Central memory CD4-positive, alpha-beta T cell (primary cell): ENCODE results near the gene SCAF4.

Experiments
- DNase-seq: peaks from one replicate; pipeline ENCODE4 v3.0.0; 2022

Gene SCAF4

DNA sequence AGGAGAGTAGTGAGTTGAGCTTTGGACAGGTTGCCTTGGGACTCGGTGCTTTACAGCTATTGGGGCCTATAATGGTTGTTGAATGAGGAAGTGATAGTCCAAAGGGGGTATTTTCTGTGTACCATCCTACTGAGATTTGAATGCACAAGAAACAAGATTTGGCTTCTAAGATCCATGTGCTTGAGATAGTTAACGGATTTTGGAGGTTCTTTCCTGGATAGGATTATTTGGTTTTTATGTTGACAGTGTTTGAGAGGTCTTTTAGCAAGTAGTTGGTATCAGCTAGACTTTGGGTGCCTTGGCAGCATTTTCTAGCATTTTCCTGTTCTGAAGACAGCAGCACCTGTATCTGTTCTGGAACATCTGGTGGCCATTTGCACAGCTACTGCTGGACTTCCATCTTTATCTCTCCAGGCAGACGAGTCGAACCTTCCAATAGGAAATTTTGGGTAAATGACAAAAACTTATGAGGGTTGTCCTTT lies 3.6 kb upstream of the SCAF4 start:
- no peak for DNase-seq

DNA sequence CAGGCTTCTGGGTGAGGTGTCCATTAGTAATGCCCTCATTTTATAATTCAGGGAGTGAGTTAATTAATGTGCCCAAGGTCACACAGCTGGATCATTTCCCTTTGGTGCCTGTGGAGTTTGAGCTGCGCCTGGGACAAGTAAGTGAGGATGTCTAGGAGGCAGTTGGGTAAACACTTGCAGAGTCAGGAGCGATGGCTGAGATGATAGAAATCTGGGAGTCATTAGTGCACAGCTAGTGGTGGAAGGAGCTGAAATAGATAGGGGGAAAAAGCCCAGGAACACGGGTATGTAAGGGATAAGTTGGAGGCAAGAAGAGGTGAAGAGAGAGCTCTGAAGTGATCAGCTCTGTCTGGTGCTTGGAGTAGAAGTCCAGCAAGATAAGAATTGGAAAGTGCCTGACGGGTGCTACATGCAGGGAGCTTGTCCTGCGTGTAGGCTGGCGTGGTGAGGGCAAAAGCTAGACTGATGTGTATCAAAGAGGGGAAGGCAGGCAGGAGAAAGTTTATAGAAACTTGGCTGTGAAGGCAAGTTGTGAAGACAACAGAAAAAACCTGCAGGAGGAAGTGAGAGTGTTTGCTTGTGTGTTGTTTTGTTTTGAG lies 1.7 kb upstream of the SCAF4 start:
- DNase-seq: no peak

DNA sequence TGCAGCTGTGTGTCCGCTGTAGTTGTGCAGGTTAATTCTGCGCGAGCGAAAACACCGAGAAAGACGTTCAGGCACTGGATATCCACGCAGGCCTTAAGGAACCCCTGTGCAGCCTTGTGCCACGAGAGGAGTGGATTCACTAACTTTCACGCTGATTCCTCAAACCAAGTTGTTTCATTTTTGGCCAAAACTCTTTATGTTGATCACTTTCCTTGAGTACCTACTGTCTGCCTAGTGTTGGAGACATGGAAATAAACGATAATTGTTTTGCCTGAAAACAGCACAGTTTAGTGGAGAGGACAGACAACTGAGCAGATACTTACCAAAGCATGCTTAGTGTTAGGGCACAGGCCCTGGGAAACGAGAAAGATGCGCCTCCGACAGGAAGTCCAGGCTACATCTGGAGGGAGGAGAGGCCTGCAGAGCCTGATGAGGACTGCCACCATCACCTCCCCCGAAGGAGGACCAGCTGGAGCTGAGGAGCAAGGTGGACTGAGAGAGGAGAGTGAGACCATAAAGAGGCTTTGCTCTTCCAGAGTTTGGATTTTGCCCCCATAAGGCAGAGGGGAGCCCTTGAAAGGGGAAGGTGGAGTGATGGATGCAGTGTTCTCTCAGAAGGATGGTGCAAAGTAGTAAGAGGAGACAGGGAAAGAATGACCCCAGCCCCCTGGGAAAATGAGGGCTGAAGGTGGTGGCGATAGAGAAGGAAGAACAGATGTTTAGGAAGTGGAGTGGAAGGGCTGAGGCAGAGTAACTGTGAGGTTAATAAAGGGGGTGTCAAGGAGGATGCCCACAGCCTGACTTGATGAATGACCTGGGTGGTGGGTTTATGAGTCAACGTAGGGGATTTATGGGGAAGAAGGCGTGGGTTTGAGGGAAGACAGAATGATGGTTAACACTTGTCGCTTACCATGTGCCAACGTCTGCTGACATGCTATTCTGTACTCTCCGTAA lies 956 bp upstream of the SCAF4 start:
- DNase-seq: no peak

DNA sequence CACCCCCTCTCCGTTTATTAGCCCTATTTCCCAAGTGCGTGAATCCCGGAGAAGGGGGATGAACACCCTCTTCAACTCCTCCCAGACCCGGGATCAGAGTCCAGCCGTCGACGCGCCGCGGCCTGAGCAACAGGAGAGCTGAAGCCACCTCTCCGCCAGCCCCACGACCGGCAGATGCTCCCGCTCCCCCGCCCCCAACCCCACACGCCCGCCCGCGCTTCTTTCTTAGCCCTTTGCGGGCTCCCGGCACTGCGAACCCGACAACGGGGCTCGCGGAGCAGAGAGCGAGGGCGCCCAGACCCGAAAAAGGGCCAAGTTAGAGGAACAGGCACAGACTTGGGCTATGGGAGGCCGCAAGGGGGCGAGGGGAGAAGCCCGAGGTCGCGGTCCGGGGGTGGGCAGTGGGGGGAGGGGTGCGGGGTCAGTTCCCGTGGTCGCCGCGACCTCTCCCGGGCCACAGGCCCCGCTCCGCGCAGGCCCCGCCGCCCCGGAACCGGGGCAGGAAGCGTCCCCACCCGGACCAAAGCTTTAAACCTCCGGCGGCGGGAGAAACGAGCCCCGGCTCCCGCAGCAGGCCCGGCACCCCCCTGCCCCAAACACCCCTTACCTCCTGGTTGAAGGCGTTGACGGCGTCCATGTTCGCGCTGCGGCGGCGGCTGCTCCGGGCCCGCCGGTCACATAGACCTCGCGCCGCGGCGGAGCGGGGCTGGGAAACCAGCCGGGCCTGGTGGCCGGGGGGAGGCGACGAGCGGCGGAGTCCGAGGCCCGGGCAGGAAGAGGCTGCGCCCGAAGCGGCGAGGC lies 662 bp downstream of the SCAF4 start:
- DNase-seq: peak; percentile 59

DNA sequence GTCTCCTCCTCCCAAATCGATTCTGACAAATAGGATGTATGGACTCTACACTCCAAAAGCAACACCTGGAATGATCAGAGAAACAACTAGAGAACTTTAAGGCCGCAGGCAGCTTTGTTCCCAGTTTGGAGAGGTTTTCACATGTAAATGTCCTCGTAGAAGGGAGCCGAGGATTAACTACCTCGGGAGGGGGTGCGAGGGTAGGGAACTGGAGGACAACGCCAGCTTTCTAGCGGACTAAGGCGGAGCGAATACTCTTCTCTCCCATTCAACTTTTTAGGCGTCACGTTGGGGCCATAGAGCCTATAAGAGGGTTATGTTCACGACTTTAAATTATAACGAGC lies 1.2 kb downstream of the SCAF4 start:
- no peak for DNase-seq

DNA sequence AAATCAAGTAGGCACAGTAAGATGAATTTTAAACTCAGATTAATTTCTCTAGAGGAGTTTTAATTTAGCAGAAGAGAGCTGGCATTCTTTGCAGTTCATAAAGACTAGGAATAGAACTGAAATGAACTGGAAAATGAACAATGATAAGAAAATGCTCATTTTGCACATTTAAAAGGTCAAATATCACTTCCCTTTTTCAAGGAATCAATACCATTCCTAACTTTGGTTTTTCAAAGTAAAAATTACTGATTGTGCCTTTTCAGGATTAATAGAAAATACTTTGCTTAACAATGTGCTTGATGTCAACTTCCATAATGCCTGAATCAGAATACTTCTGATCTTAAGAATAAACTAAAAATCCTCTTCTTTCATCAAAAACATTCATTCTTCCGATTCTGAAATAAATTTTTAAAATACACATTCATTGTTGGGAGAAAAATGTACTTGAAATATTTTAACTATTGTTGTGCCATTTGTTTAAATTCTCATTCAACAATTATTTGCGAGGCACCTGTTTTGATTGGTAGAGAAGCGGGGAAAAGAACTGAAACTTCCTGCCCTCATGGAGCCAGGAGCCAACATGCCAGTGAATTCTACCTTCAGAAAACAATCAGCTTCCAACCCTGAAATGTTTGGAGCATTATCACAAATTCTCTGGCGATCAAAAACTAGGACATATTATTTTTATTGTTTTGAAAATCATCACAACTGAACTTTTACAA lies 2.1 kb downstream of the SCAF4 start:
- no peak for DNase-seq

DNA sequence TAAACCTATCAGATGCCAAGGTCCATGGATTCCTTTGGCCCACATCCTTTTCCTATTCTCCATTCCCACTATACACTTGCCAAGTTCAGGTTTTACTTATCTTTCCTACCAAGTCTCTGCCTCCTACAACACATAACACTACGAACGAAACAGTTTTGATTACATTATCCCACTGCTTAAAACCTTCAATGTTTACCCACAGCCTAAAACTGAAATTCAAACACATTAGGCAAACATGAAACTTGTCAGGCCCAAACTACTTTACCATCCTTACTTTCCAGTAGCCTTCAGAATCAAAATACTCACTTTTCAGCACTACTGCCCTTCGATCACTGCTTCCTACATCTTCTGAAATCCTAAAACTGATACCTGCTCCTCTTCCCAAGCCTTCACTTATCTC lies 3.0 kb downstream of the SCAF4 start:
- DNase-seq: no peak

DNA sequence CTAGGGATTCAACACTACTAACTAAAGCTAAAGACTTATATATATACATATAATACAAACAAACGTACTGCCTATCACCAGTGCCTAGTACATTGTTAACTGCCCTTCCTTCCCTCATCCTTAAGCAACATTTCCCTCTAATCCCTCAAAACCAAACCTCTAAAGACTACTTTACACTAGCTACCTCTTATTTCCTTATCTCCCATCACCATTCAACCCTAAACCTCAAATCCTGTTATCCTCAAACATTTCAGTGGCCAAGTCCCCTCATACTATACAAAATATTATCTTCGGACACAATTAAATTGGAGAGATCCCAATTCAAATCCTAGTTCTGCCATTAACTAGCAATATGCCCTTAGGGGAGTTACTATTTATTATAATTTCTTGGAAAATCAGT lies 3.7 kb downstream of the SCAF4 start:
- no peak for DNase-seq

DNA sequence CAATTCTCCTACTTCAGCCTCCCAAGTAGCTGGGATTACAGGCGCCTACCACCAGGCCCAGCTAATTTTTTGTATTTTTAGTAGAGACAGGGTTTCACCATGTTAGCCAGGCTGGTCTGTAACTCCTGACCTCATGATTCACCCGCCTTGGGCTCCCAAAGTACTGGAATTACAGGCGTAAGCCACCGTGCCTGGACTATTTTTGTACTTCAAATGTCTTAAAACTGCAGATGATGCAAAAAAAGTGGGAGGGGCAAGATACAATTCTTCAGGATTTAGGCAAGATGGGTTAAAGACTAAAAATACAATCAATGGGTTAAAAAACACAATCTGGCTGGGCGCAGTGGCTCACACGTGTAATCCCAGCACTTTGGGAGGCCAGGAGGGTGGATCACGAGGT lies 4.7 kb downstream of the SCAF4 start:
- DNase-seq: no peak

DNA sequence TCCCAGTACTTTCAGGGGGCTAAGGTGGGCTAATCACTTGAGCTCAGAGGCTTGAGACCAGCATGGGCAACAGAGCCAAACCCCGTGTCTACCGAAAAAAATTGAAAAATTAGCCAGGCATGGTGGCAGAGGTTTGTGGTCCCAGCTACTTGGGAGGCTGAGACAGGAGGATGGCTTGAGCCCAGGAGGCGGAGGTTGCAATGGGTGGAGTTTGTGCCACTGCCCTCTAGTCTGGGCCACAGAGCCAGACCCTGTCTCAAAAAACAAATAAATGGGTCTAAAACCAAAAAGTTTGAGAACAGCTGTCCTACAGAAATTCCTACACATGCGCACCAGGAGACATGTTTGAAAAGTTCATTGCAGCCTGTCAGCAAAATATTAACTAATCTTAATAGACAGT lies 5.5 kb downstream of the SCAF4 start:
- DNase-seq: no peak

DNA sequence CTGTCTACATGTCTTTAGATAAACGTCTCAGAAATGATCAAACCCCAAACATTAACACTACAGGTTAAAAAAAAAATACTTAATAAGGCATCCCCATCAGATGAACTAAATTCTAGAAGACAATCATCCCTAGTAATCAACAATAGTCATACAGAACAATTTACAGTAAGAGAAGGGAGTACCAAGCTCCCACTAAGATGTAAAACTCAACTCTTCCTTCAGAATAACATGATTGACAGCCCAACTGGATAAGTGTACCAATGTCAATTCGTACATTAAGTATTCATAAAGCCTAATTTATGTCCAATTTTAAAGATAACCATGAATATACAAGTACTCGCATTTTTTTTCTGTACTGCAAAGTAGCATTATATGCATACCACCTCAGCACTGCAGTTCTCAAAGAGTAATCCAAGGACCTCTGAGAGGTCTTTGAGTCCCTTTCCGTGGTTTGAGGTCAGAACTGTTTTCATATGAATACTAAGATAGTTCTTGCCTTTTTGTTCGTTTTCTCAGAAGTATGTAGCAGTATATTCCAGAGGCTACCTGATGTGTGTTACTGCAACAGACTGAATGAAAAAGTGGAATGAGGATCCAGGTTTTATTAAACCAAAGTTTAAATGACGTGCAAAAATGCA lies 6.6 kb downstream of the SCAF4 start:
- DNase-seq: no peak

DNA sequence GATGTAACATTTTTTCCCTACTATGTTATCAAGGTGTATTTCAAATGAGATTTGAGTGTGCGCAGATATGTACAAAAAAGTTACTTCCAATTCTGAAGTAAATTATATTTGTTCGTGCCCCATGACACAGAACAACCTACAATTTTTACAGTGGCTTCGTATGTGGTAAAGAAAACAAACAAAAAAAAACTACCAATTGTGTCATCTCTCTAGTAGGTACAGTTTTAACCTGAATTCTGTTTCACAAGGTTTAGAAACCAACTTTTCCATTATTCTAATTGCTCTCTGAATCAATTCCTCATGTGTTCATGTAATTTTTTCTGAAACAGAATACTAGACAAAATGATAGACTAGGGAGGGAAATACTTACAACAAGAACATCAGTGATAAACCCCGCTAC lies 7.4 kb downstream of the SCAF4 start:
- DNase-seq: no peak

DNA sequence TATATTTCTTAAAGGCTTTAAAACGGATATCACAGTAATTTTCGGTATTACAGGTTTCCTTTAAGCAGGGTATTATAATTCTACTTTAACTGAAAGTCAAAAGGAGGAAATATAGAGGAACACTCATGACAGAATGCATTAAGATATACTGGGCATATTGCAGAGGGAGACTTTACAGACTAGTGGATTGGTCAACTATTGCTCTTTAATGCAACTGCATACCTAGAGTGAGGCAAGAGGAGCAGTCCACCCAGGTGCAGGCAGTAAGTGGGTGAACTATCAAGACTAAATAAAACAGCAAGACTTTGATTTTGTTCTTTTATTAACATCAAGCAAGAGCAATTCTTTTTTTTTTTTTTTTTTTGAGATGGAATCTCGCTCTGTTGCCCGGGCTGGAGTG lies 10.5 kb downstream of the SCAF4 start:
- DNase-seq: no peak

DNA sequence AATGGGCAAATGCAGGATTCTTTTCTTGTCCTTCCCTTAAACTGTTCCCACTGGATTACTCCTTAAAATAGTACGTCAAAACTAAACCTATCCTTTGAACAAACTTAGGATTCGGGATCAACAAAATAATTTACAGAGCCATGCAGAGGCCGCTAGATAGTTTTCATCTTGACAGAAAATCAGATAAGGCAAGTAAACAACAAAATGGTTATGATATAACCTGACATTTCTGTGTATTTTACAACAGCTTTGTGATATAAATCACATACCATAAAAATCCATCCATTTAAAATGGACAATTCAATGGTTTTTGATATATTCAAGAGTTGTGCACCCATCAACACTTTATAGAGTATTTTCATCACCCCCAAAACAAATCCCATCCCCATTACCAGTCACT lies 11.2 kb downstream of the SCAF4 start:
- DNase-seq: no peak

DNA sequence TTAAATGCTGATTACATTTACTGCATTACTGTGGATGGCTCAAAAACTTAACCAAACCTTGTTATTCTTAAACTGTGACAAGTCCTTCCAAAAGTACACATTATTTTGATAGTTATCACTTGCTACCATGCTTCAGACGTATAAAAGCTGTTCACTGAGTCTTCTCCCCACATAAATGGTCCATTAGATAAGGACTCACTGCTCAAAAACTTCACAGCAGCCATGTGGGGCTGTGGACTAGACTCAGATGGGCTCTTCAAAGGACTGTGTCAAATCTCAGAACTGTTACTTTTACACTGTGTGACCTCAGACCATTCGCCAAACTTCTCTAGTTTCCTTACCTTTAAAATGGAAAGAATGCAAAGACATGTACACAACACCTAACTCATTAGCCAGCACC lies 11.6 kb downstream of the SCAF4 start:
- no peak for DNase-seq

DNA sequence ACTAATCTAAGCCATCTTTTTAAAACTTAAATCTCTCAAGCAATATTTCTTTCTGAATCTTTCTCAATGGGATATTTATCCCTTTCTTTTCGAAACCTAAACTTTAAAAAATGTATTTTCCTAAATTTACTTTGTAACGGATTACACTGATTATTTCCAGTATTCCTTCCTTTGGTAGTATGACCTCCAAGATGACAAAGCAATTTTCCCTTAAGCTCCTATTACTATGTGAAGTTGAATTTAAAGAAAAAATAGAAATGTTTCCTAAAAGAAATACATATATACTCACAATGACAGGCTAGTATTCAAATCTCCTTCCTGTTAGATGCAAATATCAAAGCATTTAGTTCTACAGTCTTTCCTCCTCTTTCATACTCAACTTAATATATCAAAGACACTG lies 15.8 kb downstream of the SCAF4 start:
- no peak for DNase-seq

DNA sequence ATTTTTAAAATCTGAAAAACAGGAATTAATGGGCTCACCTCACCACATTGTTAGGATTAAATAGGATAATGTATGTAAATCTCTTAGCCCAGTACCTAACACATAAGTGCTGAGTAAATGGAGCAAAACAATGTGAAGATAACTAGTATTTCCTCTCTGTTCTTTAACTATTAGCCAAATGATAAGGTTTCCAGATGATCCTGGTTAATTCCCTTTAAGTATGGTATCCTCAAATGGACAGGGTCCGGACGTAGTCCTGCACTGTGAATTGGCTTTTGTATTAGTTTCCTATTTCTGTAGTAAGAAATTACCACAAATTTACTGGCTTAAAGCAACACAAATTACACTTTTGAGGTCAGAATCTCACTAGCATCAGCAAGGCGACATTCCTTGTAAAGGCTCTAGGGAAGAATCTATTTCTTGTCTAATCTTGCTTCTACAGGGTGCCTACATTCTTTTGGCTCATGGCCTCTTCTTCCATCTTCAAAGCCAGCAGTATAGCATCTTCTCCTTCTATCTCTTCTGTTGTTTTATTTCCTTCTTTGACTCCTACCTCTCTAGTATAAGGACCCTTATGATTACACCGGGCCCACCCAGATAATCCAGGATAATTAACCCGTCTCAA lies 17.1 kb downstream of the SCAF4 start:
- no peak for DNase-seq

DNA sequence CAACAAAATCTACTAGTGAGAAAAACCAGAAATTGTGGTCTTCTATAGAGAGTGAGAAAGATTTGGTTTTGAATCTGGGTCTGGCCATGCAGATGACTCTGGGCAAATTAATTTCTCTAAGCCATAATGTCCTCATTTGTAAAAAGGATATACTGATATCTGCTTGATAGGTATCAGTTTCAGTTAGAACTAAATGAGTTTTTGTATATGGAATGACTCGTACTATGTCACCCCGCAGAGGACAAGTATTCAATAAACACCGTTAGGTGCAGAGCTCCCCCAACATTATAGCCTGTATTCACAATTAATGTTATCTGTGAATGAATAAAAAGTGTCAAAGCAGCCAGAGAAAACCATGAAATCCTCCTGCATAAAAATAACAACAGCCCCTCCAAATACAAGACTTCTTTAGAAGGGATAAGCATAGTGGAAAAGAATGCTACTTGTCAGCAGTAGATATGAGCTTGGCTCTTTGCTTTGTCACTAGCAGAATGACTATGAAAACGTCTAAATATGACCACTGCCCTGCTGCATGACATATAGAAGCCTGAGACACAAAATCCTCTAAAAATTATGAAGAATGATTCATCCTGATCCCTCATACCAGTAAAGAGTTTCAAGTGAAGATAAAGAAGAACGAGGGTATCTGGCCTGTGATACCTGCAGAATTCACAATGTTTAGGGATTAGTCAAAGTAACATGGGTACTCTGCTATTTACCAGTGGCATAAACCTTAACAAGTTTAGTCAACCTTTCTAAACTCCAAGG lies 17.8 kb downstream of the SCAF4 start:
- no peak for DNase-seq

DNA sequence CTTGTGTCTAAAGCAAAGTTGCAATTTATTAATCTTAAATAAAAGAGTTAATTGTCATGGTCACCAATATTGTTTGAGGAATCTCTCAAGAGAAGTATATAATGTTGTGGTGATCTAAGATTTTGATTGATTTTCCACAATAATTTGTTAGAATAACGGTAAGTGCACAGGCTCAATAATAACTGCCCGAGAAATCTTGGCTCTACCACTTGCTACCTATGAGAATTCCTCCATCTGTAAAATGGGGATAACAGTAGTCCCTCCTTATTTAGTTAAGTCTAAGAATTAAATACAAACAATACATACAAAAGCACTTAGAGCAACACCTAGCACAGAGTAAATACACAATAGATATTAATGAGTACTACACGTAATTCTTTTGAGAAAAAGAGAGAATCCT lies 18.8 kb downstream of the SCAF4 start:
- DNase-seq: no peak

DNA sequence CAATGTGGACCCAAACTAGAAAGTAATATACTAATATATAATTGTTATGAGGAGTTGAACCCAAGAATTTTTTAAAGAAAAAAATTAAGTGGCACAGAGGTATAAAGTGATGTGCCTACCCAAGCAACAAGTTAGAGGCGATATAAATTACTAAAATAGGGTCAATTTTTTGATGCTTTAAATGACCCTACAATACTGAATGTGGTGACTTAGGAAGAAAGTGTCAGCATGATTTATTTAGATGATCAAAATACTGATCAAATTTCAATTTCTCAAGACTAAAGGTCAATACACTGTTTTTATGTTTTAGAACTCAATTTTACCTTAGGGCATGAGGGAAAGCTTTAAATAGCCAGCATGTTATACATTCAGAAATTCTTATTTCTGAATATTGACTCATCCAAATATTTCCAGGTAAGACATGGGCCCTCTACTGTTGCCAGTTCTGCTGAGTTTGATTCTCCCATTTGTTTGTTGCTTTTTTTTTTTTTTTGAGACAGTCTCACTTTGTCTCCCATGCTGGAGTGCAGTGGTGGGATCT lies 20.1 kb downstream of the SCAF4 start:
- DNase-seq: no peak

DNA sequence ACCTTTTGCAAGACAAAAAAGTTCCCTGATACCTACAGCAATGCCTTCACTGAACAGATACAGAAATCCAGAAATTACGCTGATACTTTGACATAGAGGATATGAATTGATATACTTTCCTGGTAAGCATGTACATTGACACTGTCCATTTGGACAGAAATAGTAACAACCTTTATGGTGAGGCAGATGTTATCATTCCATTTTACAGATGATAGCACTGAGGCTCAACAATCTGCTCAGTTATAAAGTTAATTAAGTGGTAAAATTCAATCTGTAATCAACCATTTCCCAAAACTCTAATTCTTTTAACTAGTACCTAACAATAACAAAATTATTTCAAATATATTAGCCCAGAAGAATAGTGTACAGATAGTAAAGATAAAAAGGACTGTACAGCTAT lies 20.6 kb downstream of the SCAF4 start:
- no peak for DNase-seq
